Endothelial cell of umbilical vein (primary cell): Measurements from ENCODE around the gene VANGL2. TPM values are rescaled to one million over a fixed set of nuclear protein-coding genes. Genes with fewer than 3 reads are reported as not detected.

Experiments
- BruUV-seq: library from RNA; stranded (reverse); fragments of 400-500 nt; replicated peaks from 2 replicates; lab custom pipeline; 2021; lab: Mats Ljungman, UMichigan
- CTCF ChIA-PET: fragments of 300-600, 350-600 bp; sonication (Branson Sonifier 250); formaldehyde crosslinking; loops from one replicate; lab custom pipeline; 2021; ENCODE audit warnings: antibody characterized with exemption, inconsistent platforms; lab: Charles Lee
- POLR2A ChIA-PET: fragments of 300-600, 350-600 bp; sonication (Branson Sonifier 250); formaldehyde crosslinking; loops from one replicate; lab custom pipeline; 2021; ENCODE audit warnings: antibody characterized with exemption, inconsistent platforms; lab: Charles Lee
- DNase-seq: peaks from one replicate; pipeline ENCODE4 v3.0.0-alpha.2; 2011; ENCODE audit warnings: low read depth, low spot score
- FAIRE-seq: peaks from 2 replicates; lab custom pipeline; 2011; peaks lifted over from hg19 to GRCh38; lab: Jason Lieb, UNC
- H2AFZ ChIP-seq: 2 replicates; pipeline ENCODE4 v1.6.0; 2012; ENCODE audit warnings: low read depth, low read length, control low read depth, inconsistent platforms
- H3K27ac ChIP-seq: 2 replicates; pipeline ENCODE4 v1.5.1; 2011; ENCODE audit warnings: low read depth, mild to moderate bottlenecking, control low read depth, low read length, moderate library complexity; ENCODE audit not compliant: insufficient read depth
- H3K27me3 ChIP-seq, 2 experiments: 2 replicates each; pipeline versions ENCODE4 v1.6.0 to v1.6.1; 2011; ENCODE audit warnings: low read length in 2 of 2, mixed read lengths in 1 of 2; ENCODE audit not compliant: control insufficient read depth in 2 of 2, insufficient read depth in 2 of 2
- H3K36me3 ChIP-seq, 2 experiments: 2 replicates in 1 of 2; 3 replicates in 1 of 2; pipeline ENCODE4 v1.5.1; 2011; ENCODE audit warnings: low read length in 2 of 2, mild to moderate bottlenecking in 1 of 2, moderate library complexity in 1 of 2; ENCODE audit not compliant: control insufficient read depth in 2 of 2, insufficient read depth in 2 of 2; ENCODE audit errors: extremely low read depth in 1 of 2
- H3K4me1 ChIP-seq: 3 replicates; pipeline ENCODE4 v1.5.1; 2011; ENCODE audit warnings: mild to moderate bottlenecking, low read length; ENCODE audit not compliant: control insufficient read depth, insufficient read depth; ENCODE audit errors: extremely low read depth
- H3K4me2 ChIP-seq: 2 replicates; pipeline ENCODE4 v1.6.1; 2011; ENCODE audit warnings: low read length, control low read depth, mixed read lengths; ENCODE audit not compliant: insufficient read depth
- H3K4me3 ChIP-seq, 3 experiments: fragments of 200-600 bp in 1 of 3; sonication (generic), shearing (Covaris generic) in 1 of 3; replicated peaks in 1 of 3; 2 replicates each; pipeline ENCODE4 v1.5.1; 2011 to 2016; ENCODE audit warnings: control low read depth in 3 of 3, low read length in 3 of 3, mild to moderate bottlenecking in 2 of 3, inconsistent platforms in 1 of 3, low read depth in 1 of 3, moderate library complexity in 1 of 3; ENCODE audit not compliant: insufficient read depth in 1 of 3
- H3K79me2 ChIP-seq: 2 replicates; pipeline ENCODE4 v1.6.0; 2012; ENCODE audit warnings: low read length, inconsistent platforms; ENCODE audit not compliant: control insufficient read depth, insufficient read depth
- H3K9ac ChIP-seq: replicated peaks from 2 replicates; pipeline ENCODE3; 2011; ENCODE audit warnings: low read length, control low read depth; ENCODE audit not compliant: insufficient read depth; ENCODE audit errors: extremely low read depth
- H3K9me1 ChIP-seq: replicated peaks from 3 replicates; pipeline ENCODE4 v1.6.0; 2011; ENCODE audit warnings: mild to moderate bottlenecking, low read length; ENCODE audit not compliant: control insufficient read depth, insufficient read depth; ENCODE audit errors: extremely low read depth
- H3K9me3 ChIP-seq: replicated peaks from 2 replicates; pipeline ENCODE4 v1.5.1; 2012; ENCODE audit warnings: low read length, inconsistent platforms; ENCODE audit not compliant: control insufficient read depth, insufficient read depth
- H4K20me1 ChIP-seq: replicated peaks from 2 replicates; pipeline ENCODE3; 2011; ENCODE audit warnings: mild to moderate bottlenecking, low read length; ENCODE audit not compliant: control insufficient read depth, insufficient read depth; ENCODE audit errors: extremely low read depth
- CTCF ChIP-seq, 2 donors: IDR thresholded peaks; 1 replicate in 1 of 2; 2 replicates in 1 of 2; pipeline ENCODE4 v1.5.1; 2011; ENCODE audit warnings: low read length in 2 of 2, mild to moderate bottlenecking in 2 of 2, moderate library complexity in 2 of 2, control low read depth in 1 of 2, inconsistent platforms in 1 of 2, low read depth in 1 of 2; ENCODE audit not compliant: insufficient read depth in 1 of 2; ENCODE audit errors: extremely low read depth in 1 of 2
- EZH2 ChIP-seq: IDR thresholded peaks from 2 replicates; pipeline ENCODE4 v1.6.1; 2012; ENCODE audit warnings: borderline replicate concordance, low read depth, mild to moderate bottlenecking, moderate library complexity, low read length, inconsistent platforms; ENCODE audit not compliant: severe bottlenecking
- FOS ChIP-seq: IDR thresholded peaks from 2 replicates; pipeline ENCODE4 v1.6.1; 2011; ENCODE audit warnings: mild to moderate bottlenecking, low read length, moderate library complexity, borderline replicate concordance; ENCODE audit not compliant: insufficient read depth
- GATA2 ChIP-seq: IDR thresholded peaks from 2 replicates; pipeline ENCODE4 v1.7.0; 2011; ENCODE audit warnings: low read depth, mild to moderate bottlenecking, moderate library complexity, mixed read lengths, low read length; ENCODE audit not compliant: insufficient read length, insufficient read depth
- JUN ChIP-seq: IDR thresholded peaks from 2 replicates; pipeline ENCODE4 v1.6.1; 2011; ENCODE audit warnings: borderline replicate concordance, low read depth; ENCODE audit not compliant: insufficient read length, insufficient read depth
- MAX ChIP-seq: IDR thresholded peaks from 2 replicates; pipeline ENCODE4 v1.6.1; 2011; ENCODE audit not compliant: insufficient read depth, insufficient read length
- MYC ChIP-seq: IDR thresholded peaks from one replicate; pipeline ENCODE4 v1.6.1; 2011; ENCODE audit warnings: mild to moderate bottlenecking, low read depth, low read length
- POLR2A ChIP-seq: IDR thresholded peaks from 2 replicates; pipeline ENCODE4 v1.6.1; 2012; ENCODE audit warnings: low read depth, mild to moderate bottlenecking, control low read depth, low read length
- POLR2AphosphoS5 ChIP-seq: IDR thresholded peaks from 2 replicates; pipeline ENCODE4 v1.6.1; 2012; ENCODE audit warnings: low read depth, mild to moderate bottlenecking, control low read depth, low read length, moderate library complexity; ENCODE audit not compliant: insufficient read depth
- dilution Hi-C: fragments of 300-500 bp; cut with MboI; formaldehyde crosslinking; loops from one replicate; pipeline ENCODE4 v1.15.0; 2019; ENCODE audit warnings: low sequenced_read_pairs; ENCODE audit not compliant: extremely low pct_ligation_motif_present
- intact Hi-C: fragments of 100-400 bp; cut with micrococcal nuclease; formaldehyde crosslinking; loops from one replicate; pipeline ENCODE4 v1.10.0; 2022
- polyA plus RNA-seq, 4 experiments: library from polyadenylated mRNA; depleted of rRNA in 3 of 4; stranded (reverse) in 3 of 4; unstranded in 1 of 4; fragments of >200 nt; gene quantifications; 2 replicates each; pipeline versions ENCODE4 v1.2.1 to v1.2.3, GENCODE V29; 2011 to 2012; ENCODE audit warnings: missing spikeins in 1 of 4
- total RNA-seq: library from RNA; stranded (reverse); gene quantifications from 2 replicates; pipeline ENCODE4 v1.2.3, GENCODE V29; 2021

Gene VANGL2
- total and polyA plus RNA-seq, 2 donors (not counting 3 experiments of a cell fraction or from before 2014, with no cell fraction given): 0.01 TPM; not detected in 1

GRCh38 chr1:160351629-160352028, 48.7 kb upstream of the VANGL2 start:
- Histone ChIP-seq H3K9me3 (no peaks in the 10 kb centered on the region), H4K20me1 (no peaks in the 10 kb centered on the region), H3K9ac (no peak overlapping the region), H3K27ac (no peak overlapping the region), H2AFZ (no peak overlapping the region), H3K27me3 (no peaks in the 10 kb centered on the region), H3K36me3 (peaks cover 37 to 61% of the 10 kb centered on the region in 2 experiments), H3K4me3 (no peak overlapping the region), H3K4me2 (no peak overlapping the region), H3K9me1 (no peaks in the 10 kb centered on the region), H3K4me1 (no peaks in the 10 kb centered on the region), H3K79me2 (no peaks in the 10 kb centered on the region)
- ChIA-PET POLR2A (no interaction called here), CTCF (interaction anchor here (0.8 to 8.9 kb wide), 5 partner anchors 17 to 251 kb away, joined by 3 to 100 read pairs (median 3); no protein-coding TSS in a partner anchor)
- TF ChIP-seq JUN (no peak), MAX (no peak), POLR2AphosphoS5 (no peak), FOS (no peak), MYC (no peak), EZH2 (no peak), CTCF (IDR thresholded peaks at IDR 0.05; ENCODE audit: extremely low read depth in 1 of 2, insufficient read depth in 1 of 2, low read depth in 1 of 2, low read length in 2 of 2) (no peak), GATA2 (no peak), POLR2A (no peak)
- BruUV-seq: no TSS peak
- FAIRE-seq (no peak), DNase-seq (no peak)
- dilution Hi-C loops (no loop called here), intact Hi-C loops (no loop called here)
